Endothelial cell of umbilical vein (primary cell): Measurements from ENCODE around the gene WFIKKN2. TPM values are rescaled to one million over a fixed set of nuclear protein-coding genes. Genes with fewer than 3 reads are reported as not detected.

ENCODE experiments used
- BruUV-seq: library from RNA; stranded (reverse); fragments of 400-500 nt; replicated peaks from 2 replicates; lab custom pipeline; 2021; lab: Mats Ljungman, UMichigan
- CTCF ChIA-PET: fragments of 300-600, 350-600 bp; sonication (Branson Sonifier 250); formaldehyde crosslinking; loops from one replicate; lab custom pipeline; 2021; ENCODE audit warnings: antibody characterized with exemption, inconsistent platforms; lab: Charles Lee
- POLR2A ChIA-PET: fragments of 300-600, 350-600 bp; sonication (Branson Sonifier 250); formaldehyde crosslinking; loops from one replicate; lab custom pipeline; 2021; ENCODE audit warnings: antibody characterized with exemption, inconsistent platforms; lab: Charles Lee
- DNase-seq: peaks from one replicate; pipeline ENCODE4 v3.0.0-alpha.2; 2011; ENCODE audit warnings: low read depth, low spot score
- FAIRE-seq: peaks from 2 replicates; lab custom pipeline; 2011; peaks lifted over from hg19 to GRCh38; lab: Jason Lieb, UNC
- H2AFZ ChIP-seq: 2 replicates; pipeline ENCODE4 v1.6.0; 2012; ENCODE audit warnings: low read depth, low read length, control low read depth, inconsistent platforms
- H3K27ac ChIP-seq: 2 replicates; pipeline ENCODE4 v1.5.1; 2011; ENCODE audit warnings: low read depth, mild to moderate bottlenecking, control low read depth, low read length, moderate library complexity; ENCODE audit not compliant: insufficient read depth
- H3K27me3 ChIP-seq, 2 experiments: 2 replicates each; pipeline versions ENCODE4 v1.6.0 to v1.6.1; 2011; ENCODE audit warnings: low read length in 2 of 2, mixed read lengths in 1 of 2; ENCODE audit not compliant: control insufficient read depth in 2 of 2, insufficient read depth in 2 of 2
- H3K36me3 ChIP-seq, 2 experiments: 2 replicates in 1 of 2; 3 replicates in 1 of 2; pipeline ENCODE4 v1.5.1; 2011; ENCODE audit warnings: low read length in 2 of 2, mild to moderate bottlenecking in 1 of 2, moderate library complexity in 1 of 2; ENCODE audit not compliant: control insufficient read depth in 2 of 2, insufficient read depth in 2 of 2; ENCODE audit errors: extremely low read depth in 1 of 2
- H3K4me1 ChIP-seq: 3 replicates; pipeline ENCODE4 v1.5.1; 2011; ENCODE audit warnings: mild to moderate bottlenecking, low read length; ENCODE audit not compliant: control insufficient read depth, insufficient read depth; ENCODE audit errors: extremely low read depth
- H3K4me2 ChIP-seq: 2 replicates; pipeline ENCODE4 v1.6.1; 2011; ENCODE audit warnings: low read length, control low read depth, mixed read lengths; ENCODE audit not compliant: insufficient read depth
- H3K4me3 ChIP-seq, 3 experiments: fragments of 200-600 bp in 1 of 3; sonication (generic), shearing (Covaris generic) in 1 of 3; replicated peaks in 1 of 3; 2 replicates each; pipeline ENCODE4 v1.5.1; 2011 to 2016; ENCODE audit warnings: control low read depth in 3 of 3, low read length in 3 of 3, mild to moderate bottlenecking in 2 of 3, inconsistent platforms in 1 of 3, low read depth in 1 of 3, moderate library complexity in 1 of 3; ENCODE audit not compliant: insufficient read depth in 1 of 3
- H3K79me2 ChIP-seq: 2 replicates; pipeline ENCODE4 v1.6.0; 2012; ENCODE audit warnings: low read length, inconsistent platforms; ENCODE audit not compliant: control insufficient read depth, insufficient read depth
- H3K9ac ChIP-seq: replicated peaks from 2 replicates; pipeline ENCODE3; 2011; ENCODE audit warnings: low read length, control low read depth; ENCODE audit not compliant: insufficient read depth; ENCODE audit errors: extremely low read depth
- H3K9me1 ChIP-seq: replicated peaks from 3 replicates; pipeline ENCODE4 v1.6.0; 2011; ENCODE audit warnings: mild to moderate bottlenecking, low read length; ENCODE audit not compliant: control insufficient read depth, insufficient read depth; ENCODE audit errors: extremely low read depth
- H3K9me3 ChIP-seq: replicated peaks from 2 replicates; pipeline ENCODE4 v1.5.1; 2012; ENCODE audit warnings: low read length, inconsistent platforms; ENCODE audit not compliant: control insufficient read depth, insufficient read depth
- H4K20me1 ChIP-seq: replicated peaks from 2 replicates; pipeline ENCODE3; 2011; ENCODE audit warnings: mild to moderate bottlenecking, low read length; ENCODE audit not compliant: control insufficient read depth, insufficient read depth; ENCODE audit errors: extremely low read depth
- FOS ChIP-seq: IDR thresholded peaks from 2 replicates; pipeline ENCODE4 v1.6.1; 2011; ENCODE audit warnings: mild to moderate bottlenecking, low read length, moderate library complexity, borderline replicate concordance; ENCODE audit not compliant: insufficient read depth
- MYC ChIP-seq: IDR thresholded peaks from one replicate; pipeline ENCODE4 v1.6.1; 2011; ENCODE audit warnings: mild to moderate bottlenecking, low read depth, low read length
- dilution Hi-C: fragments of 300-500 bp; cut with MboI; formaldehyde crosslinking; loops from one replicate; pipeline ENCODE4 v1.15.0; 2019; ENCODE audit warnings: low sequenced_read_pairs; ENCODE audit not compliant: extremely low pct_ligation_motif_present
- intact Hi-C: fragments of 100-400 bp; cut with micrococcal nuclease; formaldehyde crosslinking; loops from one replicate; pipeline ENCODE4 v1.10.0; 2022
- polyA plus RNA-seq, 4 experiments: library from polyadenylated mRNA; depleted of rRNA in 3 of 4; stranded (reverse) in 3 of 4; unstranded in 1 of 4; fragments of >200 nt; gene quantifications; 2 replicates each; pipeline versions ENCODE4 v1.2.1 to v1.2.3, GENCODE V29; 2011 to 2012; ENCODE audit warnings: missing spikeins in 1 of 4
- total RNA-seq: library from RNA; stranded (reverse); gene quantifications from 2 replicates; pipeline ENCODE4 v1.2.3, GENCODE V29; 2021

The WFIKKN2 gene
- total and polyA plus RNA-seq, 2 donors (not counting 3 experiments of a cell fraction or from before 2014, with no cell fraction given): 0.03 TPM; not detected in 1

DNA sequence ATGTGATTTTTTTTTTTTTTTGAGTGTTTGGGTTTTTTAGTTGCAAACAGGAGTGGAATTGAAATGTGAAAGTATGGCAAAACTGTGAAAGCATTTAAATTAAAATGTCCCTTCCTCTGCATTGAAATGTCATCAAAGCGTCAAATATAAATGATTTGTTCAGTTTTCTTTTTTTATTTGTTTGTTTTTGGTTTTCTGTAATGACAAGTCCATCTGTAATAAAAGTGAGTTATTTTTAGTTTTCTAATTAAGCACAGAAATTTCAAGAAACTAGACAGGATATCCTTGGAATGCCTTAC, 32.7 kb downstream of the WFIKKN2 start:
- intact Hi-C loops: loop anchor here (5.0 kb wide), 1 partner anchor 394 kb away; the partner anchor contains the start of genes MBTD1 and UTP18
- no peaks in the 10 kb centered on the region for H3K9me1 ChIP-seq
- TF ChIP-seq MYC: no peak
- peaks cover 11% of the 10 kb centered on the region for H3K4me1 ChIP-seq
- dilution Hi-C loops: no loop called here
- H3K4me2 ChIP-seq: peak overlapping the region; percentile 38
- H4K20me1 ChIP-seq: no peaks in the 10 kb centered on the region
- no peak overlapping the region for H3K27ac ChIP-seq
- DNase-seq: no peak
- peaks cover 4% of the 10 kb centered on the region for H3K79me2 ChIP-seq
- peaks cover 2 to 6% of the 10 kb centered on the region in 2 experiments for H3K27me3 ChIP-seq
- peak overlapping the region; percentile 58 for H3K9ac ChIP-seq
- peaks cover 2% of the 10 kb centered on the region in 2 experiments for H3K36me3 ChIP-seq
- BruUV-seq: no TSS peak
- POLR2A ChIA-PET: no interaction called here
- no peak for FAIRE-seq
- peak overlapping the region in 2 of 3 experiments; percentile 45 to 63 for H3K4me3 ChIP-seq
- H2AFZ ChIP-seq: no peak overlapping the region
- CTCF ChIA-PET: interaction anchor here (1.0 to 7.5 kb wide), 2 partner anchors 85 to 285 kb away, joined by 3 to 149 read pairs; partner anchors contain the start of gene NME1
- no peaks in the 10 kb centered on the region for H3K9me3 ChIP-seq

DNA sequence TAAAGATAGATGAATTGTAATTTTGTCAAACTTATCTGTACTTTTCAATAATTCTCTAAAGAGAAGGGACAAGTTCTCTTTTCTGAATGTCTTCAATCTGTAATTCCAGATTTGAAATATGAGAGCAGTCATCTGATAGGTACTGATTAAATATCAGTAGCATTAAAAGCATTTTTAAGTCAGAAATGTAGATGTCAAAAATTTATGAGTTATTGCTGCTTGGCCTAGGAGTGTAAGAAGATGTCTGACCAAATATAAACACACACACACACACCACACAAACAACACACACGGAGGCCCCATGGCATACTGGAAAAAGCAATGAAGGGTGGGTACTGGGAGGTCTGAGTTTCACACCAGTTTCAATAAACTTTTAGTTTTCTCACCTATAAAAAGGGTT, 33.2 kb downstream of the WFIKKN2 start:
- H3K9ac ChIP-seq: no peak overlapping the region
- no peak overlapping the region for H3K27ac ChIP-seq
- BruUV-seq: no TSS peak

More for the DNA sequence above, 33.2 kb downstream of the WFIKKN2 start:
- no peak for DNase-seq
- ChIA-PET CTCF (no interaction called here), POLR2A (no interaction called here)
- intact Hi-C loops: loop anchor here (5.0 kb wide), 1 partner anchor 394 kb away; the partner anchor contains the start of genes MBTD1 and UTP18
- H3K27me3 ChIP-seq: peaks cover 2 to 11% of the 10 kb centered on the region in 2 experiments
- no peak overlapping the region for H3K4me2 ChIP-seq
- no peaks in the 10 kb centered on the region for H3K36me3 ChIP-seq
- H3K9me3 ChIP-seq: no peaks in the 10 kb centered on the region
- H3K4me1 ChIP-seq: peaks cover 11% of the 10 kb centered on the region
- H2AFZ ChIP-seq: no peak overlapping the region
- dilution Hi-C loops: no loop called here
- H4K20me1 ChIP-seq: no peaks in the 10 kb centered on the region
- FAIRE-seq: no peak
- H3K79me2 ChIP-seq: peaks cover 4% of the 10 kb centered on the region
- H3K9me1 ChIP-seq: no peaks in the 10 kb centered on the region
- H3K4me3 ChIP-seq: no peak overlapping the region
- TF ChIP-seq FOS: no peak
